Prostate gland (tissue), 2 donors: Measurements from ENCODE around the gene RNF112. TPM values are rescaled to one million over a fixed set of nuclear protein-coding genes. Genes with fewer than 3 reads are reported as not detected.

Source experiments
- DNase-seq: peaks from one replicate; pipeline ENCODE4 v3.0.0-alpha.2; 2019; ENCODE audit warnings: low spot score
- H3K27ac ChIP-seq, 2 donors: fragments of 200-600 bp; sonication (generic); 2 replicates each; pipeline ENCODE4 v1.5.1; 2017 to 2019
- H3K27me3 ChIP-seq: fragments of 200-600 bp; sonication (generic); replicated peaks from 2 replicates; pipeline ENCODE4 v1.5.1; 2019; ENCODE audit not compliant: insufficient read depth
- H3K36me3 ChIP-seq, 2 donors: fragments of 200-600 bp; sonication (generic); 1 replicate in 1 of 2; 2 replicates in 1 of 2; pipeline versions ENCODE4 v1.5.1 to v1.8.1; 2017 to 2019
- H3K4me1 ChIP-seq: fragments of 200-600 bp; sonication (generic); replicated peaks from 2 replicates; pipeline ENCODE4 v1.5.1; 2019
- H3K4me3 ChIP-seq, 2 donors: fragments of 200-600 bp; sonication (generic); 2 replicates each; pipeline ENCODE4 v1.5.1; 2017 to 2019
- H3K9me3 ChIP-seq: fragments of 200-600 bp; sonication (generic); 2 replicates; pipeline ENCODE4 v1.5.1; 2017
- POLR2A ChIP-seq: fragments of 450-650 bp; IDR thresholded peaks from one replicate; pipeline ENCODE4 v1.6.1; 2016; ENCODE audit warnings: antibody characterized with exemption, mild to moderate bottlenecking
- POLR2AphosphoS5 ChIP-seq: sonication (generic); formaldehyde crosslinking; IDR thresholded peaks from one replicate; pipeline ENCODE4 v1.6.1; 2017; ENCODE audit warnings: antibody characterized with exemption
- WGBS: methylation state at CpG from one replicate; pipeline ENCODE4 v1.1.5; 2018; 5-methylcytosine and 5-hydroxymethylcytosine counted together
- intact Hi-C: fragments of 100-400 bp; cut with DNase I; formaldehyde crosslinking; loops from one replicate; pipeline ENCODE4 v1.14.2; 2022
- total RNA-seq, 2 donors: library from RNA; depleted of rRNA; stranded (reverse); fragments of >200 nt; gene quantifications; one replicate each; pipeline ENCODE4 v1.1.0, GENCODE V29; 2016
- TF ChIP-seq, protein P1 (sequence below), 4 experiments: fragments of 200-600 bp in 2 of 4; fragments of 450-650 bp in 2 of 4; sonication (generic) in 2 of 4; IDR thresholded peaks; 1 replicate in 3 of 4; 2 replicates in 1 of 4; pipeline ENCODE4 v1.5.1; 2016 to 2019; ENCODE audit warnings: antibody characterized with exemption in 4 of 4, mild to moderate bottlenecking in 2 of 4, moderate library complexity in 2 of 4

RNF112 gene
- total RNA-seq, 2 donors from 2014 or later, result 2.3 to 6.6 TPM

DNA sequence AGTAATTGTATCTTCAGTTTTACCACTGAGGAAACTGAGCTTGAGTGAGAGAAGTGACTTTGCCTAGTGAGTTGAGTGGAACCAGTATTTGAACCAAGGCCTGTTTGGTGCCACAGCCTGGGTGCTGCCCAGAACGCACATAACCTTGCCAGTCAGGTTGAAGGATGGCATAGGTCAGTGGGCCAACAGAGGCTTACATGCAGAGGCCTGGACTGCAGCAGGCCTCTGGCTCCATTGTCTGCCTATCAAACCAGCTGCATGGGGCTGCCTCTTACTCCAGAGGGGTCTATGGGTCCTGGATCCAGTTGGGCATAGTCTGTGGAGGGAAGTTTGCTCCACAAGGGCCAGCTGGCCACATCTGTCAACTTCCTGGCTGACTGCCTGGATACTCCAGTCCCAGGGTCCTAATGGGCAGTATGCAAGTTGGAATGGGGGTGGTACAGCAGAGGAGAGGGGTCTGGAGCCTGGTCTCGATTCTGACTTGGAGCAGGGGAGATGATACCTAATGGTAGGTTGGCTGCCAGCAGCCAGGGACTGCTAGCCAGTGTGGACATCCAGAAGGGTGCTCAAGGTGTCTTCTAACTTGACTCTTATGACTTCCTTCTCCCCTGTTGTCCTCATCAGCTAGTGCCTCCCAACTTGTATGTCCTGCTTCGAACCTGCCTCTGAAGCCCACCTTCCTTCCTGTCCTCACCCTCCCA, 11.1 kb upstream of the RNF112 start:
- 90% methylated on average over 3 of the region's 3 CpGs for whole genome bisulfite sequencing
- TF ChIP-seq, protein P1, sequence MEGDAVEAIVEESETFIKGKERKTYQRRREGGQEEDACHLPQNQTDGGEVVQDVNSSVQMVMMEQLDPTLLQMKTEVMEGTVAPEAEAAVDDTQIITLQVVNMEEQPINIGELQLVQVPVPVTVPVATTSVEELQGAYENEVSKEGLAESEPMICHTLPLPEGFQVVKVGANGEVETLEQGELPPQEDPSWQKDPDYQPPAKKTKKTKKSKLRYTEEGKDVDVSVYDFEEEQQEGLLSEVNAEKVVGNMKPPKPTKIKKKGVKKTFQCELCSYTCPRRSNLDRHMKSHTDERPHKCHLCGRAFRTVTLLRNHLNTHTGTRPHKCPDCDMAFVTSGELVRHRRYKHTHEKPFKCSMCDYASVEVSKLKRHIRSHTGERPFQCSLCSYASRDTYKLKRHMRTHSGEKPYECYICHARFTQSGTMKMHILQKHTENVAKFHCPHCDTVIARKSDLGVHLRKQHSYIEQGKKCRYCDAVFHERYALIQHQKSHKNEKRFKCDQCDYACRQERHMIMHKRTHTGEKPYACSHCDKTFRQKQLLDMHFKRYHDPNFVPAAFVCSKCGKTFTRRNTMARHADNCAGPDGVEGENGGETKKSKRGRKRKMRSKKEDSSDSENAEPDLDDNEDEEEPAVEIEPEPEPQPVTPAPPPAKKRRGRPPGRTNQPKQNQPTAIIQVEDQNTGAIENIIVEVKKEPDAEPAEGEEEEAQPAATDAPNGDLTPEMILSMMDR (IDR thresholded peaks at IDR 0.05), result no peak
- no peak for TF ChIP-seq POLR2AphosphoS5
- TF ChIP-seq POLR2A, result no peak

DNA sequence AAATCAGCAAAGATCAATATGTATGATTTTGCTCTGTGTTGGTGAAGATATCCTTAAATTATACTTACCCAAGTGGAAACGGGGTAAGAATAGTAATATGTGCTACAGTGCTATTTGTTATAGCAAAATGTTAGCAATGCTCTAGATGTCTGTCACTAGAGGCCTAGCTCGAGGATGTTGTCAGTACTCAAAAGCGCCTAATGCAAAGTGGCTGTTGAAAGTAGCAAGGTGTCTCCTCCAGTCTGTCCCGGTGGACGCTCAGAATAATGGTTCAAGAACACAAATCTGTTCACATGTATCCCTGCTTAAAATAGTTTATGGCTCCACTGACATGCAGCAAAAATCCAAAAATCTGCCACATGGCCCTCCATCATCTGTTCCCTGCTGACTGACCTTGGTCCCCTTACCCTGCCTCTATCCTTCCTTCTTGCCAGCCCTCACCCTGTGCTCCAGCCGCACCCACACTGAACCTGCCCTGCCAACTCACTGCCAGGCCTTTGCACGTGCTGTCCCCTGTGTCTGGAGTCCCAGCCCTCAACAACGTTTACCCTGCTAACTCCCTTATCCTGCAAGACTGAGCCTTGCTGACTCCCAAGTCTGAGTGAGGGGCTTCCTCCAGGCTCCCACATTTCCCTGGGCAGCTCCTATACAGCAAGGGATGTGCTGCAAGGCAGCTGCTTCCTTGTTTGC, 9.6 kb upstream of the RNF112 start:
- no peak for DNase-seq
- H3K36me3 ChIP-seq, result no peaks in the 10 kb centered on the region
- H3K9me3 ChIP-seq, result no peaks in the 10 kb centered on the region
- intact Hi-C loops, result no loop called here
- WGBS, result 43% methylated on average over 8 of the region's 8 CpGs
- peak overlapping the region; percentile 16 to 36 for H3K27ac ChIP-seq
- peaks cover 15% of the 10 kb centered on the region for H3K4me1 ChIP-seq
- H3K4me3 ChIP-seq, result no peak overlapping the region
- no peaks in the 10 kb centered on the region for H3K27me3 ChIP-seq
- TF ChIP-seq, protein P1 (IDR thresholded peaks at IDR 0.05), result no peak
- TF ChIP-seq POLR2A (no peak), POLR2AphosphoS5 (no peak)

More for the DNA sequence above, 11.1 kb upstream of the RNF112 start:
- no peak for DNase-seq
- Histone ChIP-seq H3K27me3 (no peaks in the 10 kb centered on the region), H3K27ac (no peak overlapping the region), H3K4me1 (peaks cover 15% of the 10 kb centered on the region), H3K36me3 (no peaks in the 10 kb centered on the region), H3K4me3 (no peak overlapping the region), H3K9me3 (no peaks in the 10 kb centered on the region)
- intact Hi-C loops, result no loop called here

DNA sequence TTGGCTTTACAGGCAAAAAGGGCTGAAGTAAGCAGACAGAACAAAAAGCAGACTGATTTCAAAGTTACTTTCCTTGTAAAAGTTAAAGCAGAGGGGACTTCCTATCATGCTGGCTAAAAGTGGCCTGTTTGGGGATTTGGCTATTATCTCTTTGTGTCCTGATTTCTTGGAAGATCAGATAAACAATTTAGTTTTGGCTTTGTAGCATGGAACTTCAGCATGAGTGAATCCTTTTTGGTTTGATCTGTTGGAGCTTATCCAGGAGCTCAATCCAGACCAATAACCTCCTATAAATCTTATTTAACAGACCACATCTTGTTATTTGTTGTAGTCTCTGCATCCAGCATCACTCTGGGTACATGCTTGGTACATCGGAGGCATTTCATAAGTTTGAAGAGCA, 8.9 kb upstream of the RNF112 start:
- Histone ChIP-seq H3K9me3 (no peaks in the 10 kb centered on the region), H3K4me1 (peaks cover 15% of the 10 kb centered on the region), H3K27me3 (no peaks in the 10 kb centered on the region), H3K36me3 (no peaks in the 10 kb centered on the region), H3K27ac (peak overlapping the region; percentile 16 to 36), H3K4me3 (no peak overlapping the region)
- no peak for DNase-seq
- TF ChIP-seq POLR2AphosphoS5 (no peak), POLR2A (no peak)
- TF ChIP-seq, protein P1 (IDR thresholded peaks at IDR 0.05), result no peak
- WGBS, result 18% methylated on average over 1 of the region's 1 CpG
- intact Hi-C loops, result no loop called here

DNA sequence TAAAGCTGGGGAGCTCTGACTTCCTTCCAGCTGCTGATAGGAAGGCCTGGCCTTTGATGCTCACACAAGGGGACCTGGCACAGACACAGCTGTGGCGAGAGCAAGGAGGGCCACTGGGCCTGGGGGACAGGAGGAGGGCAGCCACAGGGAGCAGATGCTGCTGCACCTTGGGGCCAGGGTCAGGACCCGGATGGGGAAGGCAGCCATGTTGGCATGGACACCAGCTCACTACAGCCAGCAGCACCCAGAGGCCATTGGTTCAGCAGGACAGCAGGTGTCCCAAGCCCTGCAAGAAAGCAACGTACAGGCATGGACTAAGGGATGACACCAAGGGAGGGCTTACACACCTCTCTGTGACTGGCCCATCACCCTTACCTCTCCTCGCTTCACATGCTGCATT, 8.0 kb upstream of the RNF112 start:
- TF ChIP-seq POLR2A, result no peak
- TF ChIP-seq, protein P1 (IDR thresholded peaks at IDR 0.05), result no peak
- no peak for TF ChIP-seq POLR2AphosphoS5
- intact Hi-C loops, result no loop called here
- WGBS, result 75% methylated on average over 3 of the region's 4 CpGs
- H3K4me1 ChIP-seq, result peaks cover 9% of the 10 kb centered on the region
- DNase-seq, result no peak
- H3K36me3 ChIP-seq, result no peaks in the 10 kb centered on the region
- H3K27ac ChIP-seq, result peak overlapping the region in 1 of 2 donors; percentile 36
- no peak overlapping the region for H3K4me3 ChIP-seq
- no peaks in the 10 kb centered on the region for H3K9me3 ChIP-seq
- no peaks in the 10 kb centered on the region for H3K27me3 ChIP-seq

DNA sequence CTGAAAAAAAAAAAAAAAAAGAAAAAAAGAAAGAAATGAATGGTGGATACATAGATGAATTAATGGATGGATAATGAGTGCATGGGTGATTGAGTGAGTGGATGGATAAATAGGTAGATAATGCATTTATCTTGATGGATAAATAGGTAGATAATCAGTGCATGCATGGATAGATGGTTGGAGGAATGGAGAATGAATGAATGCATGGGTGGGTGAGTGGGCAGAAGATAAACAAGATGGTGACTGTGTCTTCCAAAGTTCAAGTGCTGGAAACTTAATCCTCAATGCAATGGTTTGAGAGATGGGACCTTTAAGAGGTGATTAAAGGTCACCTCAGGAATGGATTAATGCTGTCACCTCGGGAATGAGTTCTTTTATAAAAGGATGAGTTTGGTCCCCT, 6.8 kb upstream of the RNF112 start:
- Histone ChIP-seq H3K9me3 (no peaks in the 10 kb centered on the region), H3K36me3 (no peaks in the 10 kb centered on the region), H3K27ac (no peak overlapping the region), H3K4me1 (peaks cover 5% of the 10 kb centered on the region), H3K27me3 (no peaks in the 10 kb centered on the region), H3K4me3 (no peak overlapping the region)
- DNase-seq, result no peak
- WGBS, result 68% methylated on average over 1 of the region's 1 CpG
- TF ChIP-seq POLR2A (no peak), POLR2AphosphoS5 (no peak)
- TF ChIP-seq, protein P1 (IDR thresholded peaks at IDR 0.05), result no peak
- intact Hi-C loops, result no loop called here
